GM20431 (cell line): ENCODE results near the gene ISY1.
"Not testable (repeated sequence)": the region's sequence is repeated elsewhere in the genome, so short reads cannot be mapped to it uniquely, and the experiment has no call there.

Experiments
- in situ Hi-C: fragments of 300-500 bp; cut with MseI, MboI; formaldehyde crosslinking; loops from one replicate; pipeline ENCODE4 v1.15.0; 2020; ENCODE audit warnings: low sequenced_read_pairs; ENCODE audit not compliant: unreplicated experiment

Gene ISY1

DNA sequence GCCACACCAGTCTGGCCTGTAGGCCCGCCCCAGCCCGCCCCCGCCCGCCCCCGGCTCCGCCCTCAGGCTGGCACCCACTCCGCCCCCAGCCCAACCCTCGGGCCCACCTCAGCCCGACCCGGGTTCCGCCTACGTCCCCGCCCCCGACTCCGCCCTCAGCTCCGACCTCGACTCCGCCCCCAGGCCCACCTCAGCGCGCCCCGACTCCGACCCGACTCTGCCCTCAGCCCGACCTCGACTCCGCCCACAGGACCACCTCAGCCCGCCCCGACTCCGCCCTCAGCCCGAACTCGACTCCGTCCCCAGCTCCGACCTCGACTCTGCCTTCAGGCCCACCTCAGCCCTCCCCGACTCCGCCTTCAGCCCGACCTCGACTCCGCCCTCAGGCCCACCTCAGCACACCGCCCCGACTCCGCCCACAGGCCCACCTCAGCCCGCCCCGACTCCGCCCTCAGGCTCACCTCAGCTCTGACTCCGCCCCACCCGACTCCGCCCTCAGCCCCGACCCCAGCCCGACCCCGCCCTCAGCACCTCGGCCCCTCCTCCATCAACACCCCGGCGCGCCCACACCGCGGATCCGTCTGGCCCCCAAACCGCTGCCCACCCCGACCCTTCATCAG is 39.0 kb downstream of the ISY1 start, which contains the start of gene RAB43:
RAB43 (minus strand) TSS at position 13 of the 620 bp plus-strand sequence. CDS start 315 bp downstream, outside the sequence.
- in situ Hi-C loops = no loop called here

DNA sequence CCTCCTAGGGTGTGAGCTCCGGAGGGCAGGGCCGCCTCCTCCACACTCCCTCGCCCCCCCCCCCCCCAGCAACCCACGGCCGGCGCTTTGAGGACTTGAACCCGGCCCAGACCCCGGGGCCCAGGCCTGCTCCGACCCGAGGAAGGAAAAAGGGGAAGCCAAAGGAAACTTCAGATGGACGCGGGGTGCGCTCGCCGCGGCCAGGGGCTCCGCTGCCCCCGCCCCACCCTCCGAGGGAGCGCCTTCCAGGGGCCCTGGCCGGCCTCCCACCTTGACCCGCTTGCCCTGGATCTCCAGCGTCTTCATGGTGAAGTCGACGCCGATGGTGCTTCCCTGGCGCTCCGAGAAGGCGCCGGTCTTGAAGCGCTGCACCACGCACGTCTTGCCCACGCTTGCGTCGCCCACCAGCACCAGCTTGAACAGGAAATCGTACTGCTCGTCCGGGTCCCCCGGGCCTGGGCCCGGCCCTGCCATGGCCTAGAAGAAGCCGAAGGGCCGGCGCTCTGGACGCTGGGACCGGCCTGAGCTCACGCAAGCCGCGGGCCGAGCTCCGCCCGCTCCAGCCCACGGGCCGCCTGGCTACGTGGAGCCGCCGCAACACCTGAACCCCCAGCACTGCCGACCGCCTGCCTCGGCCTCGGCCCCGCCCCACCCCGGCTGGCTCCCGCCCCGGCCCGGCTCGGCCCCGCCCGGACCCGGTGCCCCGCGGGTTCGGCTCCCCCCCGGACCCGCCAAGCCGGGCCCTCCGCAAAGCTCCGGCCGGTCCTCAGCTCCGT is 39.7 kb downstream of the ISY1 start:
- in situ Hi-C loops = no loop called here

DNA sequence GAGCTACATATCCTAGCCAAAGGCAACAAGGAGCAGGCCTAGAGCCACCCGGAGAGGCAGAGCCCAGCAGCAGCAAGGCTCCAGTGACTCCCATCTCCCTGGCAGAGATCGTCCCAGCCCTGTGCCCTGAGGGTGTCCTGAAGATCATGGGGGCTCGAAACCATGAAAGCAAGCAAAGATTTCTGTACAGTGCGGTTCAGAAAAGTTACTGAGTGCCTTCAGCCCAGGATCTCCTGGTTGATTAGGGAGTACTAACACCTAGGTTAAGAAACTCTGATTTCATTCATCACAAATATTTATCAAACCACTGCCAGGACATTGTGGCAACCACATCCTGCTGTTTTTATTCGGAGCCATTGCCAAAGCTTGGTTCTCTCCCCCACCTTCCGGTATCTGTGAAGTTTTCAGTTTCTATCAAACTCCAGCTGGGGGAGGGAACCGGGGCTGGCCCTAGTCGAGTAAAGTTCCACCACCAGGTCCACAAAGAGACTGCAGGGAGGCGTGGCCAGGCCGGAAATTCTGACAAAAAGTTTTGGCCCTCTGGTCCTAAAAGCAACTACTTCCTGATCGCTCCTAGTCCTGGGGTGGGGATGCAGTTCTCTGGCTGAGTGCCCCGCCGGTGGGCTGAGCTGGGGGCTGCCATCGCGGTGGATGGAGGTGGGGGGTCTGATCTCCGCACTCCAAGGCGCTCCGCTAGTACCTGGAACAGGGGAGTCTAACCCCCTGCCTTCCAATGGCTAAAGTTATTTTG is 40.4 kb downstream of the ISY1 start:
- in situ Hi-C loops = no loop called here

DNA sequence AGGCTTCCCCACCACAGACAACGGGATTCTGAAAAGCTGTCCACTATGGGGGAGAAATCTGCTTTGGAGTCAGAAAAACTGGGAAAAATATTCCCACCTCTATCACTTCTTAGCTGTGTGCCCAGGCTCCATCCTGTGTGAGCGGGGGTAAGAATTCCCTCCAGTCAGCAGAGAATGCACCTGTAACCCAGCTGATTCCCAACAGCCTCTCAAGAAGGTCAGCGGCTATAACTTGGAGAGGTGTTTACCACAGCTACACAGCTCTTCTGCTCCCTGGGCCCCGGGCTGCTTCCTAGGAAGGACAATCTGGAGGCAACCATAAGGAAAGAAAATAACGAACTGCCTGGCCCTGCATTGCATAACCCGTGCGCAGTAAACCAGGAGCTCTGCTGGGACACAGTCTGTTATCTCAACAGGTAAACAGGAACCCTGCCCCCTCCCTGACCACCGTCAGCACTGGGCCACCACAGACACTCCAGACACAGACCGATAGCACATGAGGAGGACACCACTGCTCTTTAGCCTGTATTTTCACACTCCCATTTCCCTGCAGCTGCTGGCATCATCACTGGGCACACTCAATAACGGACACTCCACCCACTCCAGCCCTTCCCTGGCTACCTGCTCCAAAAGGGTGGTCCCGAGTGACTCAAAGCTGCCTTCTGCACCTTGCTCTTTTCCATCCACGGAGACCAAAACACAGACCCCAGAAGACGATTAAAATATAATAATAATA is 41.3 kb downstream of the ISY1 start:
- in situ Hi-C loops = no loop called here

DNA sequence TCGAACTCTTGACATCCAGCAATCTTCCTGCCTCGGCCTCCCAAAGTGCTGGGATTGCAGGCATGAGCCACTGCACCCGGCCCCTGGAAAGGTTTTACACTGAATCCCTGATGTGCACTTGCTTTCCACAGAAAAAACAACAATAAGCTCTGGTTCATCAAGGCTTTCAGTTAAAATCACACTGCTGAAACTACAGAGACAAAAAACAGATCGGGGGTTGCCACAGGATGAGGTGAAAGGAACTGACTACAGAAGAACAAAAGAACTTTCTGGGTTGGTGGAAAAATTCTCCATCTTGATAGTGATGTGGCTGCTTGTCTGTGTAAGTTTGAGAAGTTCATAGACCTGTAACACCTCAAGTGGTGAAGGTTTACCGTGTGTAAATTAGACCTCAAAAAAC is 42.1 kb downstream of the ISY1 start:
- in situ Hi-C loops = no loop called here

DNA sequence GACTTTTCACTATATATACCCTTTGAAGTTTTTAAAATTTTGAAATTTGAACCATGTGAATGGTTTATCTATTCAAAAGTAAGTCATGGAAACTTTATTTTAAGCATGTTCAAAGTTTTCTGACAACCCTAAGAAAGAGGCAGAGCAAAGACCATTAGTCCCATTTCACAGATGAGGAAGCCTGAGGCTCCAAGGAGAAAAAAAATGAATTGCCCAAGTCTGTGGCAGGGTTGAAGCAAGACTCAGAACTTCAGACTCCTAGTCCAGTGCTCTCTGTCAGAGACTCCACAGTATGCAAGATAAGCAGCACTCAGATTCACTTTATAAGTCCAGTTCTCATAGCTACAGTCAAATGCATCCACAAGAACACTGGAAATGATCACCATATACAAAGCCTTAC is 43.7 kb downstream of the ISY1 start:
- in situ Hi-C loops = no loop called here

DNA sequence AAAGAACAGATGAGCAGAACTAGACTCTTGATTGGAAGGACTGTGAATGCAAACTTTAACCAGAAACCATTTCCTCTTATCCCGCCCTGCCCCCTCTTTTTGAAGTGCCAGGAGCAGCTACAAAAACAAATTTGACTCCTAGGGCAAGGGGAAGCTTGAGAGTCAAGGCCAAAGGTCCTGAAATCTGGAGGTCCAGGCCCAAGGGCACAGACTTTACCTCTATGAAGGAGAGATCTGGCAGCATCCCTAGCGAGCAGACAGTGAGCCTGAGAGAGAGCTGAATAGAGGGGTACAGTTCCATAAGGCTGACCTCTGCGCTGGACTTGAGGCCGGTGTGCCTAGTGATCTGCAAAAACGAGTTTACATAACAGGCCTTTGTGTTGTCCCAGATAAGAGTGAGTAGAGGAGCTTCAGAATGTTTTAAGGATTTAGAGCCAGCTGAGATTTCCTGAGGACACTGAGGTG is 44.3 kb downstream of the ISY1 start:
- in situ Hi-C loops = no loop called here

DNA sequence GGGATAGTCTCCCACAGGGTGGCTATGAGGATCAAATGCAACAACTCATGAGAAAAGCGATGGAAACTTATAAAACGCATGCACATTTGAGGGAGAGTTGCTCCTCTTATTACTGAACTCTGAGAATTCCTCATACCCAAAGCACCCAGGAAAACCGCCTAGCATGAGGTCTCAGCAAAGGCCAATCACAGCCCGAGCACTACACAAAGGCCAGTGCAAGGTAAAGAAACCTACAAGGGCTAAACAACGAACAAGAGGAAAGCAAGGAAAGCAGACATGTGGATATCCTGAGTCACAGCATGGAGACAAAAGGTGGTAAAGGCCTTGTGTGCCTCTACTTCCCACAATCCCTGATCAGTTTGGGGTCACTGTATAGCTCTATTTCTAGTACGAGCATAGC is 46.4 kb downstream of the ISY1 start:
- in situ Hi-C loops = no loop called here

DNA sequence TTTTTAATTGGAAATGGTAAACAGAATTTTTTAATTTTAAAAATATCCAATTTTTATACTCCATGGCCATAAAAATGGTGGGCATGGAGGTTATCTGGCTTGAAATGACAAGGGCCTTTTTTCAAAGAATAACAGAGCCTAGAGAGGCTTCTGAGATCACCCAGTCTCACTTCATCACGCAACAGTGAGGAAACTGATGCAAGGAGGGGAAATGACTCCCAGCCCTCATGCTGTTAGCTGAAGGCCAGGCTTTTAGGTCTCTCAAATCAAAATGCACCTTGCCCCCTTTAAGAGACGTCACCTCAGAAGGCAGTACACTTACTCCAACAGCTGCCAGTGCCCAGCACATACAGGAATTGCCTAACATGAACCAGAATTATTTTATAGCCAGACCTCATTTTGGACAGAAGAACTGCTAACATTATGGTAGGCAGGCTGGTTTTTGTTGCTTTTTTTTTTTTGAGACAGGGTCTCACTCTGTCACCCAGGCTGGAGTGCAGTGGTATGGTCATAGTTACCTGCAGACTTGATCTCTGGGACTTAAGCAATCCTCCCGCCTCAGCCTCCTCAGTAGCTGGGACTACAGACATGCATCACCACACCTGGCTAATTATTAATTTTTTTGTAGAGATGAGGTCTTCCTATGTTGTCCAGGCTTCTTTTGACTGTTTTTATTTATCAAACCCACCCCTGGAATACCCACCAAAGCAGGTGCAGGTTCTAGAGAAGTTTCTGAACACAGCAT is 48.4 kb downstream of the ISY1 start:
- in situ Hi-C loops = no loop called here

DNA sequence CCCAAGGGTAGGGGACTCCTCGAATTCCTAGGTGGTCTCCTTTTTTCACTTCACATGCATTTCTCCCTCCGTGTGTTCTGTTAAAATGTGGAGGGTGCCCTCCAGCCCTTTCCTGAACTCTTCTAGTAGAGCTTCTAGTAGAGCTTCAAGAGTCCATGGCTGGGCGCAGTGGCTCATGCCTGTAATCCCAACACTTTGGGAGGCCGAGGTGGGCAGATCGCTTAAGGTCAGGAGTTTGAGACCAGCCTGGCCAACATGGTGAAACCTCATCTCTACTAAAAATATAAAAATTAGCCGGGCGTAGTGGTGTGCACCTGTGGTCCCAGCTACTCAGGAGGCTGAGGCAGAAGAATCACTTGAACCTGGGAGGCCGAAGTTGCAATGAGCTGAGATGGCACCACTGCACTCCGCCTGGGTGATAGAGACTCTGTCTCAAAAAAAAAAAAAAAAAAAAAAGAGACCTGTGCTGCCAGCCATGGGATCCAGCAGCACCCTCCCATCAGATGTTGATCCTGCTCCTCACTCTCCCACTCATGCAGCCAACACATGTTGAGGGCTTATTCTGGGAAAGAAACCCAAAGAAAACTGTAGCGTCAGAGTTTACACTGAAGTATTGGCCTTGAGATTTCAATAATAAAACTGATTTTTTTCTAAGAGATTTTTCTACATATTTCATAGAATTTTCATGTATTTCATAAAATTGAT is 49.6 kb downstream of the ISY1 start:
- in situ Hi-C loops = not testable (repeated sequence)

DNA sequence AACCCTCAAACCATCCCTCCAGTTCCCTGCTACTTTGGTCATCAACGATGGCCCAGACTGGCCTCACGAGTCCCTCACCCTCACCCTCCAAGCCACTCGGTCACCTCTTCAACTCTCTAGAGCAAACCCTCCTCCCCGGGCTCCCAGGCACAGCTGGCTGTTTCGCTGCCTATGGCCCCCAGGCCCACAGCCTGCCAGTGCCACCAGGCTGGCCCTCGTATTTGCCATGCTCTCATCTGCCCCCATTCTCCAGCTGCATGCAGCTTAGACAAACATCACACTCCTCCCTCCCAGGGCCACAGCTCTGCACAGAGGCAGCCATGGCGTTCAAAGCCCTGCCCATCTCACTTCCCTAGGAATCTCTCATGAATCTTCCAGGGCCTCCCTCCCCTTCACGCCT is 53.1 kb downstream of the ISY1 start:
- in situ Hi-C loops = no loop called here

DNA sequence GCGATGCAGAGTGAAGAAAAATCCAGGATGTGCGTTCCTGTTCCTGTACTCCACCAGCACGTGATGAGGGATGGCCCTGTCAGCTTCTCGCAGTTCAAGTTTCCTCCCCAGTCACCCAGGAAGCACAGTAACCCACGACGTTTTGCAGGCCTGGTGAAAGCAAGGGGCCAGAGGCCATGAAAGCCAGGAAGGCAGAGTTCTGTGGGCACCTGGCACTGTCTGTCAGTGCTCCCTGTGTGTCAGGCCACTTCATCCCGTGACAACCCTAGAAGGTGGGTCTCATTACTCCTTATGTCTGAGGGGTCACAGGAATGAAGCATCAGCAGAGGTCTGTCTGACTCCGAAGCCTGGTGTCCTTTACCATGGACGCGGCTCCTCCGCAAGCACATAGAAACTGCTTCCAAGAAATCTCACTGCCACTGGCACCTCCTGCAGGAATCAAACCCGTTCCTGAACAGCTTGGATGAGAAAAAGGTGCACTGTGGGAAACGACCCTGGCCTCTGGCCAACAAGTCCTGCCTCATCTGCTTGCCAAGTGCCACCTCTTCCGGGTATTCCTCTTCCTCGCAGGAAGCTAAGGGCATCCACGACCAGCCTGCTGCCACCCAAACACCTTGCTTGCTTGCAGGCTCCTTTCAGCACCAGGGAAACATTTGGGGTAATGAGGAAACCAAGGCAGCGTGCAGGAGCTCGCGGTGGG is 53.8 kb downstream of the ISY1 start:
- in situ Hi-C loops = no loop called here

DNA sequence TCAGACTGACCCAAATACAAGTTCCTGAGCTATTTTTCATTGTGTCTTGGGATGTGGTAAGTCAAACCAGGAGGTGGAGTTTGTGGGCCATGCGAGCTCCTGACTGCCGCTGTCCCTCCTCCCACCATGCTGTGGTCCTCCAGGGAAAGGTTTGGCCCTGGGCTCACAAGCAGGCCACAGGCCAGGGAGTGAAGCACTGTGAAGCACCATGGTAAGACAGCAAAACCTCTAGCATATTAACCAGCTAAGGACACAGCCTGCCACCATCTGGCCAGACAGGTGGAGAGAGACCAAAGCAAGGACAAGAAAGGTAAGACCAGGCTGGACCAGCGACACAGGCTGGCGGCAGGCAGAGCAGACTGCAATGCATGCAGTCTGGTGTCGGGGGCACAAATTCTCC is 54.5 kb downstream of the ISY1 start:
- in situ Hi-C loops = no loop called here

DNA sequence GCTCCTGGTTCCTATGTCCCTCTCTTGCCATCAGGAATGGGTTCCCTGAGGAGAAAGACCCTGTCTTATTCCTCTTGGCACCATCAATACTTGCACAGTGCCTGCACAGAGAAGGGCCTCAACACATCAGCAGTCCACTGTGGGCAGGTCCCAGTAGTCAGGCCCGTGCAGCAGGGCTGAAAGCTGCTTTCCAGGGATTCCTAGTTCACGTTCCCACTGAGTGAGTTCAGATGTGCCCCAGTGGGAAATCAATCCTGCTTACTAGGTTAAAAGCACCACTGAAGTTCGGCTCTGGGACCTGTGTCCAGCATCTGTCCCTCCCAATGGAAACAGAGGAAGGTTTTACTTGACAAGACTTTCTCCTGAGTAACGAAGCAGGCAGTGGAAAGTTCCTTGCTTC is 55.0 kb downstream of the ISY1 start:
- in situ Hi-C loops = no loop called here

DNA sequence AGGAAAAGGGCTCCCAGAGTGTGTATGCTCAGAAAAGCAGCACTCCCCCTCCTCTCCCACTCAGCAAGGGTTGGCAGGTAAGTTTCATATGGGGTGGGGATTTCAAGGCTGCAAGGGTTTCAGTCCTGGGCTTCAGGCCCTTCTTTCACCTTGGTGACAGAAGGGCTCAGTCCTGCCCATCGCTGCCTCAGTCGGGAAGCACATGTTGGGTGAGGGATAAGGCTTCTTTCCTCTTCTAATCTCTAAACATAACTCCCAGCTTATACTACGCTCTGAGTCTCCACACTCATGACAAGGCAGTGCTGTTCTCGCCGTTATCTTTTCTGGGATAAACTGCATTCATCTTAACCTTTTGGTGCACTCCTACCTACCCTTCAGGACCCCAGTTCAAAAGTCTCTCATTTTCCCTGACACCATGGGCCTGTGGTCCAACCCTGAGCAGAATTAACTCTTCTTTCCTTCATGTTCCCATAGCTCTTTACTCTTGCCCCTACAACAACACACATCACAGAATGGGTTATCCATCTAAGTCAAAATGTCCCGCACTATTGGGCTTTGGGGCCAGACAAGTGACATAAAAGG is 56.3 kb downstream of the ISY1 start:
- in situ Hi-C loops = no loop called here

DNA sequence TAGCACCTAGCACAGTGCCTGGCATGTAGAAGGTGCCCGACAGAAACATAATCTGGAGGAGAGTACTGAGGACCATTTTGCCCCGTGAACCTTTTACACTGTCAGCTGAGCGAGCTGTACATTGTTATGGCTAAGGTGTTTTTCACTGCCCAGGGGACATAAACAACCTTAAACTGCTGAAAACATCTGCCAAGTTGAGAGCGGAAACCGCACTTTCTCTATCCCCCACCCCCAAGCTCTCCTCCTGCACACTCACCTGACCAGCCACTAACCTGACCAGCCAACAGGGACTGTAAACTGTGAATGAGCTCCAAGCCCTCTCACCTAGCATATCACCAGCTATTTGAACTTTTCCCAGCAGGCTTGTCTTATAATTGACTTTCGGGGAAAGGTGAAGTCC is 56.8 kb downstream of the ISY1 start:
- in situ Hi-C loops = no loop called here

DNA sequence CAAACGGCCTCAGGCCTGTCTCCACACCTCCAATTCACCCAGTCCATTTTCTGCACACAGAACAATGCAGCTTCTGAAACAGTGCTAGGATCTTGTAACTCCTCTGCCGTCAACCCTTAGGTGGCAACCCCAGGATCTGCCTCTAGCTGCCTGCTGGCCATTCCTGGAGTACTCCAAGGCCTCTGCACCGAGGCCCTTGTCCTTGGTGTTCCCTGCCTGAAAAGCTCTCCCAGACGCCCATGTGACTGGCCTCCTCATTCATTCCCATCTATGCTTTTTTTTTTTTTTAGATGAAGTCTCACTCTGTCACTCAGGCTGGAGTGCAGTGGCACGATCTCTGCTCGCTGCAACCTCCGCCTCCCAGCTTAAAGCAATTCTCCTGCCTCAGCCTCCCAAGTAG is 57.6 kb downstream of the ISY1 start:
- in situ Hi-C loops = no loop called here
